SK-N-SH (cell line): ENCODE measurements around the gene LNP1. TPM values are rescaled to one million over a fixed set of nuclear protein-coding genes. Genes with fewer than 3 reads are reported as not detected.

Source experiments
- CTCF ChIA-PET: fragments of 300-600, 350-600 bp; formaldehyde crosslinking; extraction: SDS; loops from one replicate; lab custom pipeline; 2021; lab: Yijun Ruan, JAX
- POLR2A ChIA-PET: fragments of 350-600 bp; sonication (Branson Sonifier 250); formaldehyde crosslinking; extraction: SDS; loops from one replicate; lab custom pipeline; 2020; ENCODE audit warnings: antibody characterized with exemption, inconsistent platforms; lab: Yijun Ruan, JAX
- DNase-seq: peaks from one replicate; pipeline ENCODE4 v3.0.0; 2012
- H2AFZ ChIP-seq: fragments of 200-600 bp; sonication (generic); 2 replicates; pipeline ENCODE4 v1.8.1; 2016; ENCODE audit warnings: antibody characterized with exemption, mild to moderate bottlenecking, low read depth
- H3F3A ChIP-seq: fragments of 200-600 bp; sonication (generic); replicated peaks from 2 replicates; pipeline ENCODE3; 2016; ENCODE audit warnings: antibody characterized with exemption, mild to moderate bottlenecking; ENCODE audit not compliant: insufficient read depth
- H3K27ac ChIP-seq, 2 experiments: fragments of 200-500 bp in 1 of 2; fragments of 200-600 bp in 1 of 2; sonication (Bioruptor generic) in 1 of 2; sonication (generic), shearing (Covaris generic) in 1 of 2; 2 replicates each; pipeline versions ENCODE4 v1.5.1 to v1.6.1; 2014 to 2016; ENCODE audit warnings: low read depth in 2 of 2, inconsistent platforms in 1 of 2, low read length in 1 of 2, mild to moderate bottlenecking in 1 of 2, mixed read lengths in 1 of 2
- H3K27me3 ChIP-seq: fragments of 200-600 bp; sonication (generic), shearing (Covaris generic); 2 replicates; pipeline ENCODE4 v1.6.1; 2016; ENCODE audit warnings: mixed run types; ENCODE audit not compliant: insufficient read depth
- H3K36me3 ChIP-seq, 2 experiments: fragments of 200-500 bp in 1 of 2; fragments of 200-600 bp in 1 of 2; sonication (Bioruptor generic) in 1 of 2; sonication (generic) in 1 of 2; replicated peaks in 1 of 2; 2 replicates each; pipeline versions ENCODE3 to v1.5.1; 2014 to 2016; ENCODE audit warnings: low read length in 1 of 2, mild to moderate bottlenecking in 1 of 2; ENCODE audit not compliant: insufficient read depth in 2 of 2, control insufficient read depth in 1 of 2
- H3K4me1 ChIP-seq, 2 experiments: fragments of 200-500 bp in 1 of 2; fragments of 200-600 bp in 1 of 2; sonication (Bioruptor generic) in 1 of 2; sonication (generic), shearing (Covaris generic) in 1 of 2; 2 replicates each; pipeline versions ENCODE4 v1.5.1 to v1.6.1; 2014 to 2016; ENCODE audit warnings: low read depth in 1 of 2, low read length in 1 of 2, mixed run types in 1 of 2; ENCODE audit not compliant: insufficient read depth in 2 of 2, control insufficient read depth in 1 of 2
- H3K4me2 ChIP-seq: fragments of 200-600 bp; sonication (generic), shearing (Covaris generic); 2 replicates; pipeline ENCODE4 v1.6.1; 2017; ENCODE audit warnings: mixed run types
- H3K4me3 ChIP-seq, 2 experiments: fragments of 200-500 bp in 1 of 2; fragments of 200-600 bp in 1 of 2; sonication (Bioruptor generic) in 1 of 2; sonication (generic), shearing (Covaris generic) in 1 of 2; 2 replicates each; pipeline versions ENCODE4 v1.5.1 to v1.8.1; 2014 to 2016; ENCODE audit warnings: low read depth in 2 of 2, inconsistent platforms in 1 of 2, low read length in 1 of 2, mild to moderate bottlenecking in 1 of 2, mixed read lengths in 1 of 2, moderate library complexity in 1 of 2
- H3K79me2 ChIP-seq: fragments of 200-600 bp; sonication (generic); 2 replicates; pipeline ENCODE4 v1.8.1; 2017; ENCODE audit warnings: mild to moderate bottlenecking; ENCODE audit not compliant: insufficient read depth
- H3K9ac ChIP-seq: fragments of 200-600 bp; sonication (generic); 2 replicates; pipeline ENCODE4 v1.6.1; 2017; ENCODE audit warnings: mixed run types
- H3K9me2 ChIP-seq: fragments of 200-600 bp; sonication (generic); 2 replicates; pipeline ENCODE4 v1.6.1; 2017; ENCODE audit warnings: mixed run types
- H3K9me3 ChIP-seq: fragments of 200-600 bp; sonication (generic); 2 replicates; pipeline ENCODE4 v1.6.1; 2017; ENCODE audit warnings: mixed run types, mild to moderate bottlenecking, moderate library complexity
- H4K20me1 ChIP-seq: fragments of 200-600 bp; sonication (generic); 2 replicates; pipeline ENCODE4 v1.6.1; 2017; ENCODE audit warnings: mild to moderate bottlenecking, mixed run types; ENCODE audit not compliant: insufficient read depth
- CTCF ChIP-seq: fragments of 200-600 bp; sonication (generic); IDR thresholded peaks from 2 replicates; pipeline ENCODE4 v1.6.1; 2017; ENCODE audit warnings: antibody characterized with exemption, mild to moderate bottlenecking, moderate library complexity
- GABPA ChIP-seq: IDR thresholded peaks from 2 replicates; pipeline ENCODE4 v1.4.0; 2012; ENCODE audit warnings: low read depth, mild to moderate bottlenecking
- MAX ChIP-seq: IDR thresholded peaks from 2 replicates; pipeline ENCODE4 v1.4.0; 2012; ENCODE audit warnings: low read depth
- MEF2A ChIP-seq: IDR thresholded peaks from 2 replicates; pipeline ENCODE4 v1.4.0; 2012; ENCODE audit warnings: low read depth, borderline replicate concordance
- NFIC ChIP-seq: IDR thresholded peaks from 2 replicates; pipeline ENCODE4 v1.4.0; 2012; ENCODE audit warnings: borderline replicate concordance
- NRF1 ChIP-seq: IDR thresholded peaks from 2 replicates; pipeline ENCODE4 v1.6.1; 2012; ENCODE audit warnings: low read depth, mild to moderate bottlenecking, low read length
- PBX3 ChIP-seq: IDR thresholded peaks from 2 replicates; pipeline ENCODE4; 2012
- SIN3A ChIP-seq: IDR thresholded peaks from 2 replicates; pipeline ENCODE4 v1.6.1; 2012; ENCODE audit warnings: low read depth, mild to moderate bottlenecking, low read length, moderate library complexity, borderline replicate concordance
- SMC3 ChIP-seq: IDR thresholded peaks from 2 replicates; pipeline ENCODE4 v1.6.1; 2012; ENCODE audit warnings: low read depth, low read length, improper control_type of control experiment
- TAF1 ChIP-seq: IDR thresholded peaks from 2 replicates; pipeline ENCODE4 v1.6.1; 2012; ENCODE audit warnings: low read depth, mild to moderate bottlenecking, low read length, moderate library complexity, borderline replicate concordance
- TCF12 ChIP-seq: IDR thresholded peaks from 2 replicates; pipeline ENCODE4 v1.4.0; 2012
- USF2 ChIP-seq: fragments of 150-350 bp; IDR thresholded peaks from 2 replicates; pipeline ENCODE4 v1.6.1; 2017; ENCODE audit warnings: antibody characterized with exemption, low read length, low read depth, borderline replicate concordance
- WGBS: methylation state at CpG from one replicate; pipeline ENCODE4 v1.1.6; 2017; ENCODE audit warnings: low lambda C conversion rate; 5-methylcytosine and 5-hydroxymethylcytosine counted together
- polyA plus RNA-seq, 3 experiments: library from polyadenylated mRNA; depleted of rRNA; stranded (reverse); fragments of >200 nt; gene quantifications; 2 replicates each; pipeline ENCODE4 v1.2.3, GENCODE V29; 2012
- TF ChIP-seq, protein P1 (sequence below): IDR thresholded peaks from 2 replicates; pipeline ENCODE4 v1.4.0; 2012; ENCODE audit warnings: low read depth, borderline replicate concordance

LNP1 gene
- polyA plus RNA-seq, 1 of the 3 experiments (the other 2 are of a cell fraction) = 2.3 TPM

GRCh38 chr3:100396967-100397366 is 4.4 kb upstream of the LNP1 start:
- Histone ChIP-seq H3K36me3 (no peaks in the 10 kb centered on the region), H3K4me3 (no peak overlapping the region), H3K4me2 (no peak overlapping the region), H3K4me1 (peaks cover 0 to 9% of the 10 kb centered on the region in 2 experiments; a peak in 3 of 4 replicates), H3K9ac (no peak overlapping the region), H3K9me2 (no peaks in the 10 kb centered on the region), H3K9me3 (no peaks in the 10 kb centered on the region), H3F3A (peaks cover 3% of the 10 kb centered on the region), H2AFZ (no peak overlapping the region), H3K27me3 (no peaks in the 10 kb centered on the region), H4K20me1 (peaks cover 65% of the 10 kb centered on the region), H3K27ac (no peak overlapping the region), H3K79me2 (peaks cover 92% of the 10 kb centered on the region)
- DNase-seq = no peak
- POLR2A ChIA-PET = no interaction called here
- CTCF ChIA-PET = no interaction called here
- 91% methylated on average over 2 of the region's 2 CpGs for WGBS
- TF ChIP-seq SIN3A (no peak), TCF12 (no peak), MAX (no peak), TAF1 (no peak), NRF1 (no peak), SMC3 (no peak), USF2 (no peak), GABPA (no peak), PBX3 (no peak), MEF2A (no peak), CTCF (no peak), NFIC (no peak)
- TF ChIP-seq, protein P1, sequence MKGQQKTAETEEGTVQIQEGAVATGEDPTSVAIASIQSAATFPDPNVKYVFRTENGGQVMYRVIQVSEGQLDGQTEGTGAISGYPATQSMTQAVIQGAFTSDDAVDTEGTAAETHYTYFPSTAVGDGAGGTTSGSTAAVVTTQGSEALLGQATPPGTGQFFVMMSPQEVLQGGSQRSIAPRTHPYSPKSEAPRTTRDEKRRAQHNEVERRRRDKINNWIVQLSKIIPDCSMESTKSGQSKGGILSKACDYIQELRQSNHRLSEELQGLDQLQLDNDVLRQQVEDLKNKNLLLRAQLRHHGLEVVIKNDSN = no peak
